Prostate gland (tissue), 2 donors: Measurements from ENCODE around the gene ZFHX3. TPM values are rescaled to one million over a fixed set of nuclear protein-coding genes. Genes with fewer than 3 reads are reported as not detected.
A peak's percentile ranks its signal among the peaks of the same experiment; 100 is the strongest.
"Not testable (repeated sequence)": the region's sequence is repeated elsewhere in the genome, so short reads cannot be mapped to it uniquely, and the experiment has no call there.

Experiments
- DNase-seq: peaks from one replicate; pipeline ENCODE4 v3.0.0-alpha.2; 2019; ENCODE audit warnings: low spot score
- H3K27ac ChIP-seq, 2 donors: fragments of 200-600 bp; sonication (generic); 2 replicates each; pipeline ENCODE4 v1.5.1; 2017 to 2019
- H3K27me3 ChIP-seq: fragments of 200-600 bp; sonication (generic); replicated peaks from 2 replicates; pipeline ENCODE4 v1.5.1; 2019; ENCODE audit not compliant: insufficient read depth
- H3K36me3 ChIP-seq, 2 donors: fragments of 200-600 bp; sonication (generic); 1 replicate in 1 of 2; 2 replicates in 1 of 2; pipeline versions ENCODE4 v1.5.1 to v1.8.1; 2017 to 2019
- H3K4me1 ChIP-seq: fragments of 200-600 bp; sonication (generic); replicated peaks from 2 replicates; pipeline ENCODE4 v1.5.1; 2019
- H3K4me3 ChIP-seq, 2 donors: fragments of 200-600 bp; sonication (generic); 2 replicates each; pipeline ENCODE4 v1.5.1; 2017 to 2019
- H3K9me3 ChIP-seq: fragments of 200-600 bp; sonication (generic); 2 replicates; pipeline ENCODE4 v1.5.1; 2017
- POLR2A ChIP-seq: fragments of 450-650 bp; IDR thresholded peaks from one replicate; pipeline ENCODE4 v1.6.1; 2016; ENCODE audit warnings: antibody characterized with exemption, mild to moderate bottlenecking
- POLR2AphosphoS5 ChIP-seq: sonication (generic); formaldehyde crosslinking; IDR thresholded peaks from one replicate; pipeline ENCODE4 v1.6.1; 2017; ENCODE audit warnings: antibody characterized with exemption
- WGBS: methylation state at CpG from one replicate; pipeline ENCODE4 v1.1.5; 2018; 5-methylcytosine and 5-hydroxymethylcytosine counted together
- intact Hi-C: fragments of 100-400 bp; cut with DNase I; formaldehyde crosslinking; loops from one replicate; pipeline ENCODE4 v1.14.2; 2022
- total RNA-seq, 2 donors: library from RNA; depleted of rRNA; stranded (reverse); fragments of >200 nt; gene quantifications; one replicate each; pipeline ENCODE4 v1.1.0, GENCODE V29; 2016
- TF ChIP-seq, protein P1 (sequence below), 4 experiments: fragments of 200-600 bp in 2 of 4; fragments of 450-650 bp in 2 of 4; sonication (generic) in 2 of 4; IDR thresholded peaks; 1 replicate in 3 of 4; 2 replicates in 1 of 4; pipeline ENCODE4 v1.5.1; 2016 to 2019; ENCODE audit warnings: antibody characterized with exemption in 4 of 4, mild to moderate bottlenecking in 2 of 4, moderate library complexity in 2 of 4

ZFHX3 gene
- total RNA-seq, 2 donors from 2014 or later: 51.1 to 53.9 TPM

DNA sequence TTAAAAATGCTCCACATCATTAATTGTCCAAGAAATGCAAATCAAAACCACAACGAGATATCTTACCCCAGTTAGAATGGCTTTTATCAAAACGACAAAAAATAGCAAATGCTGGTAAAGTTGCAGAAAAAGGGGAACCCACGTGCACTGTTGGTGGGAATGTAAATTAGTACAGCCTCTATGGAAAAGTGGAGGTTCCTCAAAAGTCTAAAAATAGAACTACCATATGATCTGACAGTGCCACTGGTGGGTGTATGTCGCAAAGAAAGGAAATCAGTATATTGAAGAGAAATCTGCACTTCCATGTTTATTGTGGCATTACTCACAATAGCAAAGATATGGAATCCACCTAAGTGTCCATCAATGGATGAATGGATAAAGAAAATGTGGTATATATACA, 38.2 kb upstream of the ZFHX3 start:
- Histone ChIP-seq H3K27ac (no peak overlapping the region), H3K9me3 (no peaks in the 10 kb centered on the region), H3K36me3 (no peaks in the 10 kb centered on the region), H3K4me1 (no peaks in the 10 kb centered on the region), H3K4me3 (no peak overlapping the region), H3K27me3 (no peaks in the 10 kb centered on the region)
- DNase-seq: no peak
- 89% methylated on average over 4 of the region's 4 CpGs for WGBS
- TF ChIP-seq, protein P1, sequence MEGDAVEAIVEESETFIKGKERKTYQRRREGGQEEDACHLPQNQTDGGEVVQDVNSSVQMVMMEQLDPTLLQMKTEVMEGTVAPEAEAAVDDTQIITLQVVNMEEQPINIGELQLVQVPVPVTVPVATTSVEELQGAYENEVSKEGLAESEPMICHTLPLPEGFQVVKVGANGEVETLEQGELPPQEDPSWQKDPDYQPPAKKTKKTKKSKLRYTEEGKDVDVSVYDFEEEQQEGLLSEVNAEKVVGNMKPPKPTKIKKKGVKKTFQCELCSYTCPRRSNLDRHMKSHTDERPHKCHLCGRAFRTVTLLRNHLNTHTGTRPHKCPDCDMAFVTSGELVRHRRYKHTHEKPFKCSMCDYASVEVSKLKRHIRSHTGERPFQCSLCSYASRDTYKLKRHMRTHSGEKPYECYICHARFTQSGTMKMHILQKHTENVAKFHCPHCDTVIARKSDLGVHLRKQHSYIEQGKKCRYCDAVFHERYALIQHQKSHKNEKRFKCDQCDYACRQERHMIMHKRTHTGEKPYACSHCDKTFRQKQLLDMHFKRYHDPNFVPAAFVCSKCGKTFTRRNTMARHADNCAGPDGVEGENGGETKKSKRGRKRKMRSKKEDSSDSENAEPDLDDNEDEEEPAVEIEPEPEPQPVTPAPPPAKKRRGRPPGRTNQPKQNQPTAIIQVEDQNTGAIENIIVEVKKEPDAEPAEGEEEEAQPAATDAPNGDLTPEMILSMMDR (IDR thresholded peaks at IDR 0.05): no peak
- TF ChIP-seq POLR2A (no peak), POLR2AphosphoS5 (no peak)
- intact Hi-C loops: no loop called here

DNA sequence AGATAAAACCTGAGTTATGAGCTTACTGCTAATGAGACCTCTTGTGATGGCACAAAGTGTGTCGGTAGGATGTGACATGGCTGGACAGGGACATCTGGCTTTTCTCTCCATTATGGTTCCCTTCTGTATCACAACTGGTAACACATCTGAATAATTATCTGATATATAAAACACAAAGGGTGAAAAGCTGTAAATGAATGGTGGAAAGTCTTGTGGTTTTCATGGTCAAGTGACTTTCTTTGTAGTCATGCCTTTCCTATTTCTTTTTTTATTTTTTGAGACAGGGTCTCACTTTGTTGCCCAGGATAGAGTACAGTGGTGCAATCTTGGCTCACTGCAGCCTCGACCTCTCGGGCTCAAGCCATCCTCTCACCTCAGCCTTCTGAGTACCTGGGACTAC, 35.3 kb upstream of the ZFHX3 start:
- WGBS: 93% methylated on average over 3 of the region's 3 CpGs
- no peak for DNase-seq
- TF ChIP-seq POLR2A (no peak), POLR2AphosphoS5 (no peak)
- TF ChIP-seq, protein P1 (IDR thresholded peaks at IDR 0.05): no peak
- intact Hi-C loops: no loop called here
- Histone ChIP-seq H3K4me1 (no peaks in the 10 kb centered on the region), H3K36me3 (no peaks in the 10 kb centered on the region), H3K27me3 (no peaks in the 10 kb centered on the region), H3K4me3 (no peak overlapping the region), H3K9me3 (no peaks in the 10 kb centered on the region), H3K27ac (no peak overlapping the region)

DNA sequence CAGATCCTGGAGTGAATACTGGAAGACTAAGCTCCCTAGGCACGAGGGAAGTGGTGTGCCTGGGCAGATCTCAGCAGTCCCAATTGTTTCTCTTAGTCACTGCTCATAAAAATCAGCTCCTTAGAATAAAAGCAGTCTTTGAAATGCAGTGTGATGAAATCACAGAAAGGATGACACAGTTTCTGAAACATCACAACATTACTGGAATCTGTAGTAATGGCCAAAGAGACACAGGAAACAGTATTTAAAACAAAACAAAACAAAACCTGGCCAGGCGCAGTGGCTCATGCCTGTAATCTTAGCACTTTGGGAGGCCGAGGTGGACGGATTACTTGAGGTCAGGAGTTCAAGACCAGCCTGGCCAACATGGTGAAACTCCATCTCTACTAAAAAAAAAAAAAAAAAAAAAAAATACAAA, 34.7 kb upstream of the ZFHX3 start:
- H3K27me3 ChIP-seq, H3K9me3 ChIP-seq, H3K36me3 ChIP-seq, H3K27ac ChIP-seq, H3K4me3 ChIP-seq, intact Hi-C loops, H3K4me1 ChIP-seq: not testable (repeated sequence)
- 23% methylated on average over 4 of the region's 4 CpGs for WGBS
- peak; percentile 32 for DNase-seq
- TF ChIP-seq POLR2AphosphoS5: peak; percentile 34

DNA sequence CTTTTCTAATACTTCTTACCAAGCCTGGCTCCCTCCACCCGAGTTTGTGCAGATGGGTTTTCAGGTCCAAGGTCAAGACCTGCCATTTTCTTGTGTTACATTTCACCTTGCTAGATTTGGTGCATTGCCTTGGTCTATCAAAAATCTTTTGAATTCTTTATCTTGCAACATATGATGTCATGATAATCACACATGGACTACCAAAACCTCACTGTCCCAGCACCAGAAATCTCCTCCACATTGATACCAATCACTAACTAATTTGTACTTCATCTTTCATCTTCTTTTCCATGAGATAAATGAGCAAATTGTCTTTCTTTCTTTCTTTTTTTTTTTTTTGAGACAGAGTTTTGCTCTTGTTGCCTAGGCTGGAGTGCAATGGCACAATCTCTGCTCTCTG, 33.0 kb upstream of the ZFHX3 start:
- no peaks in the 10 kb centered on the region for H3K36me3 ChIP-seq
- 96% methylated on average over 1 of the region's 1 CpG for WGBS
- intact Hi-C loops: no loop called here
- H3K27me3 ChIP-seq: no peaks in the 10 kb centered on the region
- no peak for DNase-seq
- no peak overlapping the region for H3K27ac ChIP-seq
- TF ChIP-seq, protein P1 (IDR thresholded peaks at IDR 0.05): no peak
- TF ChIP-seq POLR2A (no peak), POLR2AphosphoS5 (no peak)
- no peak overlapping the region for H3K4me3 ChIP-seq
- H3K9me3 ChIP-seq: no peaks in the 10 kb centered on the region
- H3K4me1 ChIP-seq: no peaks in the 10 kb centered on the region

DNA sequence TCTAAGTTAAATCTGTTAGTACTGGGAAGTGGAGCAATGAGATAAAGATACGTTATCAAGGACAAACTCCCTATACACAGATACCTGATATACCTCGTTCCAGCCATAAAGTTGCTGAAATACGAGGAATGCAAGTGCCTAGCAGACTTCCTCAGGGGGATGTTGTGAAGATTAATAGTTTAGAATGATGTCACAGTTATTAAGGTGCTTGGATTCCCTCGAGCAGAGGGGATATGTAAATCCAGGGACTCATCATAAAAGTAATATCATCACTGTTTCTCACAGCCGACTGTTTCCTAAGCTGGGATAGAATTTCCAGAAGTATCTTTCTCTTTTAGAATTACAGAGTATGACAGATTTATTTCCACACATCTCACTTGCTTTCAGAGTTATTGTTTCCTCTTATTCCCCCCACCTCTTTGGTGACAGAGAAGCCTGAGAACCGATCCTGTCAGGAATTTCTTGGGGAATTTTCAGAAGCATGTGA, 28.4 kb upstream of the ZFHX3 start:
- intact Hi-C loops: no loop called here
- H3K9me3 ChIP-seq: no peaks in the 10 kb centered on the region
- 50% methylated on average over 6 of the region's 6 CpGs for WGBS
- no peak for DNase-seq
- H3K27ac ChIP-seq: no peak overlapping the region
- TF ChIP-seq, protein P1 (IDR thresholded peaks at IDR 0.05): no peak
- no peak for TF ChIP-seq POLR2AphosphoS5
- H3K4me1 ChIP-seq: no peaks in the 10 kb centered on the region
- no peaks in the 10 kb centered on the region for H3K27me3 ChIP-seq
- no peaks in the 10 kb centered on the region for H3K36me3 ChIP-seq
- H3K4me3 ChIP-seq: no peak overlapping the region
